Measurements from ENCODE around the gene SPEN.

SPEN gene

DNA sequence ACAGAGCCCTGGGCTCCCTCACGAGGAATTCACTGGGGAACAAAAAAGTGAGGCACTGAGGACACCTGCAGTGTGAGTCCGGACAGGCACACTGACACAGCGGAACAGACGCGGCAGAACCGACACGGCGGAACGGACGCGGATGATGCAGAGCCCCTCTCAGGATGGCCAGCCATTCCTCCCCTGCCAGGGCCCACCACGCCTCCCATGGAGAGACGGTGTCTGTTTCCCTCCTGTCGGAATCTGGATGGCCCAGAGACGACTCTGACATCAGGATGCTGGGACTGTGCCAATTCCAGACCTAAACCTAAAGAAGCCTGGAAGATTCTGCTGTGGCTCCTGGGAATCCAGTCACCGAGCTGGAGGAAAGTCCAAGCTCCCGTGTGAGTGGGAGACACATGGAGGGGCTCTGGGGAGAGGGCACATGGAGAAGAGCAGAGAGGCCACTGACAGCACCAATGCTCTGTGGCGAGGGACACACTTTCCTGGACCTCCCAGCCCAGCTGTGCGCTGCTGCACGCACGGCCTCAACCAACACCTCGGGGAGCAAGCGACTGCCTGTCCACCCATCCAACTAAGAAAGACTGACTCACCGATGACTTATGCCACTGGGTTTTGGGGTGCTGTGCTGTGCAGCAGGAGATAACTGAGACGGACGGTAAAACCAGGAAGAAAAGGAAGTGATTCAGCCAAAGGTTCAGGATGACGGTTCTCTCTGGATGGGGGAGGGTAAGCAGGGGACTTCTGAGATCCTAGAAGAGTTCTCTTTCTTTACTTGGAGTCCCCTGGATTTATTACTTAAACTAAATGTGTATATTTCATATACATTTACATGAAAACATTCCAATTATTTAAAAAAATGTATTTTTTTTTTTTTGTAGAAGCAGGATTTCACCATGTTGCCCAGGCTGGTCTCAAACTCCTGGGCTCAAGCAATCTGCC lies 105.1 kb downstream of the SPEN start:
- WGBS, 2 donors (ENCODE audit: extremely low coverage in 2 of 2, insufficient read length in 2 of 2, insufficient replicate concordance in 1 of 2): no CpG with 5 or more reads among the region's 27 CpGs
- DNase-seq (ENCODE audit: low spot score): no peak
- H3K4me2 ChIP-seq (ENCODE audit: insufficient read depth, low read length, poor library complexity, severe bottlenecking): no peak overlapping the region

GRCh38 chr1:15953294-15953771 lies 105.8 kb downstream of the SPEN start:
- no CpG with 5 or more reads among the region's 11 CpGs for WGBS, 2 donors (ENCODE audit: extremely low coverage in 2 of 2, insufficient read length in 2 of 2, insufficient replicate concordance in 1 of 2)

More for the DNA sequence above, 105.1 kb downstream of the SPEN start:
- no peak overlapping the region for H4K8ac ChIP-seq (ENCODE audit: low read depth, low read length)
- H2AFZ ChIP-seq (ENCODE audit: low read length): no peak overlapping the region
- H2BK15ac ChIP-seq (ENCODE audit: low read length): no peak overlapping the region
- H3K4ac ChIP-seq (ENCODE audit: low read length): no peak overlapping the region
- H3K9ac ChIP-seq (ENCODE audit: low read depth, low read length, poor library complexity): no peak overlapping the region
- H3K9me3 ChIP-seq (replicated peaks in 1 of 2; ENCODE audit: control insufficient read depth in 2 of 2, insufficient read depth in 1 of 2, low read depth in 1 of 2, low read length in 2 of 2): no peaks in the 10 kb centered on the region
- no peak overlapping the region for H3K27ac ChIP-seq (replicated peaks; ENCODE audit: low read length)
- no peak overlapping the region for H2BK120ac ChIP-seq (ENCODE audit: low read depth, low read length)
- H3K79me1 ChIP-seq (ENCODE audit: low read depth, low read length): peaks cover 10% of the 10 kb centered on the region
- H3K4me3 ChIP-seq (ENCODE audit: low read length in 2 of 2): no peak overlapping the region
- H3K18ac ChIP-seq (ENCODE audit: low read length): peak overlapping the region; percentile 52
- H3K14ac ChIP-seq (ENCODE audit: low read length): no peak overlapping the region
- H2BK5ac ChIP-seq (ENCODE audit: low read length): no peak overlapping the region
- H3K27me3 ChIP-seq (ENCODE audit: control insufficient read depth in 3 of 3, insufficient read depth in 3 of 3, low read depth in 1 of 3, low read length in 3 of 3): no peaks in the 10 kb centered on the region
- no peak overlapping the region for H4K91ac ChIP-seq (ENCODE audit: low read depth, low read length, poor library complexity)
- H3K36me3 ChIP-seq (replicated peaks in 1 of 2; ENCODE audit: control insufficient read depth in 2 of 2, insufficient read depth in 2 of 2, low read length in 2 of 2): peaks cover 3 to 47% of the 10 kb centered on the region in 2 donors
- H2BK12ac ChIP-seq (ENCODE audit: low read length): no peak overlapping the region
- H2AK5ac ChIP-seq (ENCODE audit: low read depth, low read length): peak overlapping the region; percentile 63
- H3K4me1 ChIP-seq (ENCODE audit: control insufficient read depth in 2 of 2, insufficient read depth in 1 of 2, low read depth in 1 of 2, low read length in 2 of 2): peaks cover 9 to 33% of the 10 kb centered on the region in 2 donors
- H3K23ac ChIP-seq (ENCODE audit: low read depth, low read length, poor library complexity): peak overlapping the region; percentile 44

GRCh38 chr1:15953791-15954241 lies 106.3 kb downstream of the SPEN start:
- Histone ChIP-seq H3K4me2 (ENCODE audit: insufficient read depth, low read length, poor library complexity, severe bottlenecking) (no peak overlapping the region), H3K14ac (ENCODE audit: low read length) (no peak overlapping the region), H3K4me1 (ENCODE audit: control insufficient read depth in 2 of 2, insufficient read depth in 1 of 2, low read depth in 1 of 2, low read length in 2 of 2) (peaks cover 8 to 29% of the 10 kb centered on the region in 2 donors), H3K27ac (replicated peaks; ENCODE audit: low read length) (no peak overlapping the region), H3K79me1 (ENCODE audit: low read depth, low read length) (peaks cover 10% of the 10 kb centered on the region), H3K27me3 (ENCODE audit: control insufficient read depth in 3 of 3, insufficient read depth in 3 of 3, low read depth in 1 of 3, low read length in 3 of 3) (no peaks in the 10 kb centered on the region), H3K36me3 (replicated peaks in 1 of 2; ENCODE audit: control insufficient read depth in 2 of 2, insufficient read depth in 2 of 2, low read length in 2 of 2) (peaks cover 2 to 38% of the 10 kb centered on the region in 2 donors), H2AK5ac (ENCODE audit: low read depth, low read length) (no peak overlapping the region), H3K9ac (ENCODE audit: low read depth, low read length, poor library complexity) (no peak overlapping the region), H2BK12ac (ENCODE audit: low read length) (no peak overlapping the region), H3K9me3 (replicated peaks in 1 of 2; ENCODE audit: control insufficient read depth in 2 of 2, insufficient read depth in 1 of 2, low read depth in 1 of 2, low read length in 2 of 2) (no peaks in the 10 kb centered on the region), H4K8ac (ENCODE audit: low read depth, low read length) (no peak overlapping the region), H2BK5ac (ENCODE audit: low read length) (no peak overlapping the region), H2BK15ac (ENCODE audit: low read length) (no peak overlapping the region), H4K91ac (ENCODE audit: low read depth, low read length, poor library complexity) (no peak overlapping the region), H3K4ac (ENCODE audit: low read length) (no peak overlapping the region), H3K18ac (ENCODE audit: low read length) (no peak overlapping the region), H2BK120ac (ENCODE audit: low read depth, low read length) (no peak overlapping the region), H3K4me3 (ENCODE audit: low read length in 2 of 2) (no peak overlapping the region), H3K23ac (ENCODE audit: low read depth, low read length, poor library complexity) (no peak overlapping the region), H2AFZ (ENCODE audit: low read length) (no peak overlapping the region)
- no CpG with 5 or more reads among the region's 1 CpG for WGBS, 2 donors (ENCODE audit: extremely low coverage in 2 of 2, insufficient read length in 2 of 2, insufficient replicate concordance in 1 of 2)
- DNase-seq (ENCODE audit: low spot score): no peak

More at GRCh38 chr1:15953294-15953771, 105.8 kb downstream of the SPEN start:
- Histone ChIP-seq H3K79me1 (ENCODE audit: low read depth, low read length) (peaks cover 10% of the 10 kb centered on the region), H3K23ac (ENCODE audit: low read depth, low read length, poor library complexity) (no peak overlapping the region), H3K27ac (replicated peaks; ENCODE audit: low read length) (no peak overlapping the region), H2AK5ac (ENCODE audit: low read depth, low read length) (no peak overlapping the region), H3K4ac (ENCODE audit: low read length) (no peak overlapping the region), H2BK5ac (ENCODE audit: low read length) (no peak overlapping the region), H3K9me3 (replicated peaks in 1 of 2; ENCODE audit: control insufficient read depth in 2 of 2, insufficient read depth in 1 of 2, low read depth in 1 of 2, low read length in 2 of 2) (no peaks in the 10 kb centered on the region), H3K4me3 (ENCODE audit: low read length in 2 of 2) (no peak overlapping the region), H4K91ac (ENCODE audit: low read depth, low read length, poor library complexity) (no peak overlapping the region), H3K9ac (ENCODE audit: low read depth, low read length, poor library complexity) (no peak overlapping the region), H2BK120ac (ENCODE audit: low read depth, low read length) (no peak overlapping the region), H3K4me2 (ENCODE audit: insufficient read depth, low read length, poor library complexity, severe bottlenecking) (no peak overlapping the region), H3K36me3 (replicated peaks in 1 of 2; ENCODE audit: control insufficient read depth in 2 of 2, insufficient read depth in 2 of 2, low read length in 2 of 2) (peaks cover 2 to 41% of the 10 kb centered on the region in 2 donors), H2BK15ac (ENCODE audit: low read length) (peak overlapping the region; percentile 30), H2BK12ac (ENCODE audit: low read length) (no peak overlapping the region), H2AFZ (ENCODE audit: low read length) (no peak overlapping the region), H4K8ac (ENCODE audit: low read depth, low read length) (no peak overlapping the region), H3K27me3 (ENCODE audit: control insufficient read depth in 3 of 3, insufficient read depth in 3 of 3, low read depth in 1 of 3, low read length in 3 of 3) (no peaks in the 10 kb centered on the region), H3K14ac (ENCODE audit: low read length) (no peak overlapping the region), H3K18ac (ENCODE audit: low read length) (no peak overlapping the region), H3K4me1 (ENCODE audit: control insufficient read depth in 2 of 2, insufficient read depth in 1 of 2, low read depth in 1 of 2, low read length in 2 of 2) (peaks cover 9 to 30% of the 10 kb centered on the region in 2 donors)
- no peak for DNase-seq (ENCODE audit: low spot score)

DNA sequence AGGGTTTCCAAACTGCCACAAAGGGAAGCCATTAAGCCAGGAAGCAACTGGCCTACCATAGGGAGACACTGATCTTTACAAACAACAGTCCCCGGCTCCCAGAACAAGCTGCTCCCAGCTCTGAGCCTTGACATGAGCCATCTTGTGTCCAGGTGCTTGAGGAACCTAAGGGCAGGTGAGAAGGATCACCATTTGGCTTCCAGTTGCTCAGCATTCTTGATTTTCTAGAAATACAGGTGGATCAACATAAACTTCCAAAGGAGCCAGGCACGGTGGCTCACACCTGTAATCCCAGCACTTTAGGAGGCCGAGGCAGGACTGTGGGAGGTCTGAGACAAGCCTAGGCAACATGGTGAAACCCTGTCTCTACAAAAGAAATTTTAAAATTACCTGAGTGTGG lies 106.8 kb downstream of the SPEN start:
- H4K91ac ChIP-seq (ENCODE audit: low read depth, low read length, poor library complexity): no peak overlapping the region
- no peaks in the 10 kb centered on the region for H3K27me3 ChIP-seq (ENCODE audit: control insufficient read depth in 3 of 3, insufficient read depth in 3 of 3, low read depth in 1 of 3, low read length in 3 of 3)
- H2BK12ac ChIP-seq (ENCODE audit: low read length): no peak overlapping the region
- H3K4me2 ChIP-seq (ENCODE audit: insufficient read depth, low read length, poor library complexity, severe bottlenecking): no peak overlapping the region
- H2BK120ac ChIP-seq (ENCODE audit: low read depth, low read length): no peak overlapping the region
- no peak overlapping the region for H2AFZ ChIP-seq (ENCODE audit: low read length)
- no peak overlapping the region for H2AK5ac ChIP-seq (ENCODE audit: low read depth, low read length)
- H3K4me1 ChIP-seq (ENCODE audit: control insufficient read depth in 2 of 2, insufficient read depth in 1 of 2, low read depth in 1 of 2, low read length in 2 of 2): peaks cover 8 to 24% of the 10 kb centered on the region in 2 donors
- H3K23ac ChIP-seq (ENCODE audit: low read depth, low read length, poor library complexity): no peak overlapping the region
- no CpG with 5 or more reads among the region's 3 CpGs for WGBS, 2 donors (ENCODE audit: extremely low coverage in 2 of 2, insufficient read length in 2 of 2, insufficient replicate concordance in 1 of 2)
- H3K4me3 ChIP-seq (ENCODE audit: low read length in 2 of 2): no peak overlapping the region
- H4K8ac ChIP-seq (ENCODE audit: low read depth, low read length): no peak overlapping the region
- H3K18ac ChIP-seq (ENCODE audit: low read length): no peak overlapping the region
- H3K9me3 ChIP-seq (replicated peaks in 1 of 2; ENCODE audit: control insufficient read depth in 2 of 2, insufficient read depth in 1 of 2, low read depth in 1 of 2, low read length in 2 of 2): no peaks in the 10 kb centered on the region
- H3K4ac ChIP-seq (ENCODE audit: low read length): no peak overlapping the region
- no peak overlapping the region for H3K9ac ChIP-seq (ENCODE audit: low read depth, low read length, poor library complexity)
- H3K79me1 ChIP-seq (ENCODE audit: low read depth, low read length): peaks cover 9% of the 10 kb centered on the region
- H2BK15ac ChIP-seq (ENCODE audit: low read length): no peak overlapping the region
- H3K14ac ChIP-seq (ENCODE audit: low read length): no peak overlapping the region
- H3K27ac ChIP-seq (replicated peaks; ENCODE audit: low read length): no peak overlapping the region
- DNase-seq (ENCODE audit: low spot score): no peak
- H2BK5ac ChIP-seq (ENCODE audit: low read length): no peak overlapping the region
- H3K36me3 ChIP-seq (replicated peaks in 1 of 2; ENCODE audit: control insufficient read depth in 2 of 2, insufficient read depth in 2 of 2, low read length in 2 of 2): peaks cover 2 to 33% of the 10 kb centered on the region in 2 donors
